ENCODE measurements around the gene PCDHGA9.
"Not testable (repeated sequence)": the region's sequence is repeated elsewhere in the genome, so short reads cannot be mapped to it uniquely, and the experiment has no call there.

The PCDHGA9 gene

GRCh38 chr5:141407790-141408505 lies 5.4 kb downstream of the PCDHGA9 start, which contains the start of gene PCDHGB6:
Gene PCDHGB6, plus strand, starts transcription at chr5:141408021. Its CDS starts 182 bp downstream, at chr5:141408203.
- H3K4me3 ChIP-seq (ENCODE audit: control insufficient read depth in 1 of 7, extremely low read depth in 1 of 7, insufficient read depth in 4 of 7, low read depth in 2 of 7, low read length in 6 of 7), result peak within 1 kb of the TSS in 6 of 7 experiments; percentile 23 to 75 (median 52)
- WGBS (ENCODE audit: insufficient coverage), result 9% methylated on average over 36 of the region's 51 CpGs
- H3K9me3 ChIP-seq (ENCODE audit: control extremely low read depth in 1 of 5, control insufficient read depth in 4 of 5, insufficient read depth in 2 of 5, low read depth in 1 of 5, low read length in 4 of 5), result peaks cover 7 to 54% (median 47%) of the 10 kb centered on the region in 5 experiments
- H3K36me3 ChIP-seq (ENCODE audit: control insufficient read depth in 4 of 4, insufficient read depth in 4 of 4, low read length in 3 of 4); H3K27ac ChIP-seq (ENCODE audit: insufficient read depth in 1 of 2, low read depth in 1 of 2, low read length in 2 of 2, poor library complexity in 1 of 2, severe bottlenecking in 2 of 2); POLR2A ChIA-PET; H3K4me1 ChIP-seq (ENCODE audit: control extremely low read depth in 1 of 4, control insufficient read depth in 4 of 4, insufficient read depth in 4 of 4, low read length in 3 of 4): not testable (repeated sequence)
- peaks cover 31 to 89% (median 48%) of the 10 kb centered on the region in 5 experiments for H3K27me3 ChIP-seq (replicated peaks in 2 of 5; ENCODE audit: control insufficient read depth in 4 of 5, insufficient read depth in 5 of 5, low read length in 4 of 5)
- CTCF ChIA-PET, result interaction anchor here (0.8 to 4.6 kb wide), 14 partner anchors 11 to 186 kb away, joined by 3 to 28 read pairs (median 4); partner anchors contain the start of genes PCDHGA12, PCDHGB3, PCDHGB5 and PCDHGC3
- peak; percentile 53 to 77 (median 73) for DNase-seq

GRCh38 chr5:141409598-141410306 lies 7.2 kb downstream of the PCDHGA9 start:
- CTCF ChIA-PET, result no interaction called here
- POLR2A ChIA-PET, result interaction anchor here (0.6 kb wide), 1 partner anchor 418 kb away, joined by 4 read pairs; no protein-coding TSS in a partner anchor
- Histone ChIP-seq H3K36me3 (ENCODE audit: control insufficient read depth in 4 of 4, insufficient read depth in 4 of 4, low read length in 3 of 4) (peaks cover 0 to 4% (median 0%) of the 10 kb centered on the region in 4 experiments), H3K4me1 (ENCODE audit: control extremely low read depth in 1 of 4, control insufficient read depth in 4 of 4, insufficient read depth in 4 of 4, low read length in 3 of 4) (peaks cover 0 to 11% (median 8%) of the 10 kb centered on the region in 4 experiments), H3K27me3 (replicated peaks in 2 of 5; ENCODE audit: control insufficient read depth in 4 of 5, insufficient read depth in 5 of 5, low read length in 4 of 5) (peaks cover 29 to 89% (median 47%) of the 10 kb centered on the region in 5 experiments), H3K9me3 (ENCODE audit: control extremely low read depth in 1 of 5, control insufficient read depth in 4 of 5, insufficient read depth in 2 of 5, low read depth in 1 of 5, low read length in 4 of 5) (peaks cover 7 to 46% (median 37%) of the 10 kb centered on the region in 5 experiments), H3K4me3 (ENCODE audit: control insufficient read depth in 1 of 7, extremely low read depth in 1 of 7, insufficient read depth in 4 of 7, low read depth in 2 of 7, low read length in 6 of 7) (no peak overlapping the region), H3K27ac (ENCODE audit: insufficient read depth in 1 of 2, low read depth in 1 of 2, low read length in 2 of 2, poor library complexity in 1 of 2, severe bottlenecking in 2 of 2) (no peak overlapping the region)
- peak in 2 of 3 donors; percentile 39 to 47 for DNase-seq
- WGBS (ENCODE audit: insufficient coverage), result 29% methylated on average over 62 of the region's 64 CpGs

DNA sequence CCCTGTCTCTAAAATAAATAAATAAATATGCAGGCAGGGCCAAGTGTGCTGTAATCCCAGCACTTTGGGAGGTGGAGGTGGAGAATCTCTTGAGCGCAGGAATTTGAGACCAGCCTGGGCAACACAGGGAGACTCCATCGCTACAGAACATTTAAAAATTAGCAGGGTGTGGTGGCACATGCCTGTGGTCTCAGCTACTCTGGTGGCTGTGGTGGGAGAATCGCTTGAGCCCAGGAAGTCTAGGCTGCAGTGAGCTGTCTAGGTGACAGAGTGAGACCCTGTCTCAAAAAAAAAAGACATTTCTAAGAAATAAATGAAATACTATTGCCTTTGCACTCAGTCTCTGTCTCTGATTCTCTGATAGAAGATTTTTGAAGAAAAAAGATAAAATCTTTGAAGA lies 9.0 kb downstream of the PCDHGA9 start:
- Histone ChIP-seq H3K9me3 (ENCODE audit: control extremely low read depth in 1 of 5, control insufficient read depth in 4 of 5, insufficient read depth in 2 of 5, low read depth in 1 of 5, low read length in 4 of 5) (peaks cover 7 to 47% (median 34%) of the 10 kb centered on the region in 5 experiments), H3K36me3 (ENCODE audit: control insufficient read depth in 4 of 4, insufficient read depth in 4 of 4, low read length in 3 of 4) (peaks cover 0 to 4% (median 0%) of the 10 kb centered on the region in 4 experiments), H3K27ac (ENCODE audit: insufficient read depth in 1 of 2, low read depth in 1 of 2, low read length in 2 of 2, poor library complexity in 1 of 2, severe bottlenecking in 2 of 2) (no peak overlapping the region), H3K4me3 (ENCODE audit: control insufficient read depth in 1 of 7, extremely low read depth in 1 of 7, insufficient read depth in 4 of 7, low read depth in 2 of 7, low read length in 6 of 7) (no peak overlapping the region), H3K4me1 (ENCODE audit: control extremely low read depth in 1 of 4, control insufficient read depth in 4 of 4, insufficient read depth in 4 of 4, low read length in 3 of 4) (peaks cover 0 to 12% (median 9%) of the 10 kb centered on the region in 4 experiments), H3K27me3 (replicated peaks in 2 of 5; ENCODE audit: control insufficient read depth in 4 of 5, insufficient read depth in 5 of 5, low read length in 4 of 5) (peaks cover 28 to 89% (median 48%) of the 10 kb centered on the region in 5 experiments)
- WGBS (ENCODE audit: insufficient coverage), result 92% methylated on average over 2 of the region's 3 CpGs
- DNase-seq, result no peak
- ChIA-PET POLR2A (no interaction called here), CTCF (interaction anchor here (1.2 to 7.4 kb wide), 4 partner anchors 112 to 147 kb away, joined by 3 to 77 read pairs (median 22); no protein-coding TSS in a partner anchor)

GRCh38 chr5:141412854-141413539 lies 10.4 kb downstream of the PCDHGA9 start, which contains the start of gene PCDHGA10:
Gene PCDHGA10, plus strand, starts transcription at chr5:141412987. Its CDS starts 189 bp downstream, at chr5:141413176.
- WGBS (ENCODE audit: insufficient coverage), result 12% methylated on average over 19 of the region's 31 CpGs
- DNase-seq, result peak; percentile 64 to 87 (median 87)
- ChIA-PET POLR2A (no interaction called here), CTCF (interaction anchor here (0.6 to 7.4 kb wide), 26 partner anchors 8 to 154 kb away, joined by 3 to 77 read pairs (median 4); partner anchors contain the start of genes PCDHGA11, PCDHGA12, PCDHGA2 and PCDHGB3)
- peak within 1 kb of the TSS; percentile 27 to 84 (median 68) for H3K4me3 ChIP-seq (ENCODE audit: control insufficient read depth in 1 of 7, extremely low read depth in 1 of 7, insufficient read depth in 4 of 7, low read depth in 2 of 7, low read length in 6 of 7)
- H3K27me3 ChIP-seq (replicated peaks in 2 of 5; ENCODE audit: control insufficient read depth in 4 of 5, insufficient read depth in 5 of 5, low read length in 4 of 5), result peaks cover 24 to 85% (median 38%) of the 10 kb centered on the region in 5 experiments
- peaks cover 0 to 4% (median 0%) of the 10 kb centered on the region in 4 experiments for H3K36me3 ChIP-seq (ENCODE audit: control insufficient read depth in 4 of 4, insufficient read depth in 4 of 4, low read length in 3 of 4)
- peaks cover 0 to 15% (median 10%) of the 10 kb centered on the region in 4 experiments for H3K4me1 ChIP-seq (ENCODE audit: control extremely low read depth in 1 of 4, control insufficient read depth in 4 of 4, insufficient read depth in 4 of 4, low read length in 3 of 4)
- H3K9me3 ChIP-seq (ENCODE audit: control extremely low read depth in 1 of 5, control insufficient read depth in 4 of 5, insufficient read depth in 2 of 5, low read depth in 1 of 5, low read length in 4 of 5), result peaks cover 5 to 41% (median 32%) of the 10 kb centered on the region in 5 experiments
- H3K27ac ChIP-seq (ENCODE audit: insufficient read depth in 1 of 2, low read depth in 1 of 2, low read length in 2 of 2, poor library complexity in 1 of 2, severe bottlenecking in 2 of 2), result no peak within 1 kb of the TSS

DNA sequence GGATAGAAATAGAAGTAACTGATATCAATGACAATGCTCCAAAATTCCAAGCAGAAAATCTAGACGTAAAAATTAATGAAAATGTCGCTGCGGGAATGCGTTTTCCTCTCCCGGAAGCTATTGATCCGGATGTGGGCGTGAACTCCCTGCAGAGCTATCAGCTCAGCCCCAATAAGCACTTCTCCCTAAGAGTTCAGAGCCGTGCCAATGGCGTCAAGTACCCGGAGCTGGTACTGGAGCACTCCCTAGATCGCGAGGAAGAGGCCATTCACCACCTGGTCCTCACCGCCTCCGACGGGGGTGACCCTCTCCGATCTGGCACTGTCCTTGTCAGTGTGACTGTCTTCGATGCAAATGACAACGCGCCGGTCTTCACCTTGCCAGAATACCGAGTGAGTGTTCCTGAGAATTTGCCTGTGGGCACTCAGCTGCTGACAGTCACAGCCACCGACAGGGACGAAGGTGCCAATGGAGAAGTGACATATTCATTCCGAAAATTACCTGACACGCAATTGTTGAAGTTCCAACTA lies 11.0 kb downstream of the PCDHGA9 start:
- Histone ChIP-seq H3K27ac (ENCODE audit: insufficient read depth in 1 of 2, low read depth in 1 of 2, low read length in 2 of 2, poor library complexity in 1 of 2, severe bottlenecking in 2 of 2) (no peak overlapping the region), H3K36me3 (ENCODE audit: control insufficient read depth in 4 of 4, insufficient read depth in 4 of 4, low read length in 3 of 4) (peaks cover 0 to 4% (median 0%) of the 10 kb centered on the region in 4 experiments), H3K27me3 (replicated peaks in 2 of 5; ENCODE audit: control insufficient read depth in 4 of 5, insufficient read depth in 5 of 5, low read length in 4 of 5) (peaks cover 27 to 85% (median 34%) of the 10 kb centered on the region in 5 experiments), H3K4me1 (ENCODE audit: control extremely low read depth in 1 of 4, control insufficient read depth in 4 of 4, insufficient read depth in 4 of 4, low read length in 3 of 4) (peaks cover 0 to 15% (median 10%) of the 10 kb centered on the region in 4 experiments), H3K9me3 (ENCODE audit: control extremely low read depth in 1 of 5, control insufficient read depth in 4 of 5, insufficient read depth in 2 of 5, low read depth in 1 of 5, low read length in 4 of 5) (peaks cover 5 to 40% (median 31%) of the 10 kb centered on the region in 5 experiments), H3K4me3 (ENCODE audit: control insufficient read depth in 1 of 7, extremely low read depth in 1 of 7, insufficient read depth in 4 of 7, low read depth in 2 of 7, low read length in 6 of 7) (peak overlapping the region in 6 of 7 experiments; percentile 43 to 84 (median 62))
- CTCF ChIA-PET, result interaction anchor here (0.9 to 7.4 kb wide), 24 partner anchors 7 to 153 kb away, joined by 3 to 77 read pairs (median 5); partner anchors contain the start of genes PCDHGA11, PCDHGA12, PCDHGB3 and PCDHGB4
- POLR2A ChIA-PET, result no interaction called here
- DNase-seq, result no peak
- 15% methylated on average over 22 of the region's 25 CpGs for WGBS (ENCODE audit: insufficient coverage)
